ENCODE results near the gene IBSP. TPM values are rescaled to one million over a fixed set of nuclear protein-coding genes. Genes with fewer than 3 reads are reported as not detected.

The IBSP gene
- total and polyA plus RNA-seq, 2 donors from 2014 or later: not detected

DNA sequence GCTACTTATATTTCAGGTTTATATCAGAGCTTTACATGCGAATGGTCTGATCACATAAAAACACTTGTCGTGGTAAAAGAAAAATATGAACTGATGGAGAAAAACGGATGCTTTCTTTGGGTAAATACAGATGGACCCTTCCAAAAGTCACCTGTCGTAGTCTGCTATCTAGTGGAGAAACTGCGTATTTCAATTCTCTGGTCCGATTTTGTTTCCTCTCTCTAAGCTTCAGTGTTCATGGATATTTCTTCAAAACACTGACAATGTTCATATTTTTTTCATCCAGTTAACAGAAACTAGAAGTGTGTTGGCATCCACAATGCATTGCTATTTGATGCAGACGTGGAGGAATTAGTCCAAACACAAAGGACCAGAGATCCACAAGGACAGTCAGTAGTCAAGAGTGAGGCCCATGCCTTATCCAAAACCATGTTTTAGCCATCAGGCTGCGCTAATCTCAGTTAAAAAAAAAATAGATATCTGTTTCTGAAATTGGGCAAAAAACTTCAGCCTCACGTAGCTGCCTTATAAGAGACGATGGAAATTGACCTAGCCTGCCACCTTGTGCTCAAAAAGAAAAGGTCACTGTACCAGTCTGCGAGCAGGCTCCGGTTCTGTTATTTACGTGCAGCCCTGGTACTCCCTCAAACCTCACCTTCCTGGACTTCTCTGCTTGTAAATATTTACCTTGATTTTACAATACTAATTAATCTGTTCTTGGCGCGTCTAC is 49.4 kb downstream of the IBSP start:
- DNase-seq: peak in 3 of 5 donors; percentile 38 to 72 (median 59)
- H3K27ac ChIP-seq (ENCODE audit: low read depth in 2 of 2, low read length in 2 of 2): peak overlapping the region in 1 of 2 donors; percentile 38
- H3K27me3 ChIP-seq (ENCODE audit: control insufficient read depth, insufficient read depth, low read length): no peaks in the 10 kb centered on the region
- peaks cover 0 to 8% (median 6%) of the 10 kb centered on the region in 3 donors for H3K4me1 ChIP-seq (ENCODE audit: control insufficient read depth in 2 of 3, insufficient read depth in 2 of 3, low read depth in 1 of 3, low read length in 3 of 3)
- peak overlapping the region in 2 of 3 donors; percentile 45 to 67 for H3K4me3 ChIP-seq (ENCODE audit: low read length in 3 of 3)
- no peaks in the 10 kb centered on the region for H3K36me3 ChIP-seq (ENCODE audit: control insufficient read depth in 2 of 3, insufficient read depth in 3 of 3, low read length in 3 of 3)
- TF ChIP-seq, protein P1, sequence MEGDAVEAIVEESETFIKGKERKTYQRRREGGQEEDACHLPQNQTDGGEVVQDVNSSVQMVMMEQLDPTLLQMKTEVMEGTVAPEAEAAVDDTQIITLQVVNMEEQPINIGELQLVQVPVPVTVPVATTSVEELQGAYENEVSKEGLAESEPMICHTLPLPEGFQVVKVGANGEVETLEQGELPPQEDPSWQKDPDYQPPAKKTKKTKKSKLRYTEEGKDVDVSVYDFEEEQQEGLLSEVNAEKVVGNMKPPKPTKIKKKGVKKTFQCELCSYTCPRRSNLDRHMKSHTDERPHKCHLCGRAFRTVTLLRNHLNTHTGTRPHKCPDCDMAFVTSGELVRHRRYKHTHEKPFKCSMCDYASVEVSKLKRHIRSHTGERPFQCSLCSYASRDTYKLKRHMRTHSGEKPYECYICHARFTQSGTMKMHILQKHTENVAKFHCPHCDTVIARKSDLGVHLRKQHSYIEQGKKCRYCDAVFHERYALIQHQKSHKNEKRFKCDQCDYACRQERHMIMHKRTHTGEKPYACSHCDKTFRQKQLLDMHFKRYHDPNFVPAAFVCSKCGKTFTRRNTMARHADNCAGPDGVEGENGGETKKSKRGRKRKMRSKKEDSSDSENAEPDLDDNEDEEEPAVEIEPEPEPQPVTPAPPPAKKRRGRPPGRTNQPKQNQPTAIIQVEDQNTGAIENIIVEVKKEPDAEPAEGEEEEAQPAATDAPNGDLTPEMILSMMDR (IDR thresholded peaks at IDR 0.05; ENCODE audit: borderline replicate concordance, extremely low read depth, insufficient read depth): peak; percentile 71
- no peak overlapping the region for H3K9ac ChIP-seq (ENCODE audit: low read length in 3 of 3)
- intact Hi-C loops (cut with DNase I): loop anchor here (10.0 kb wide), 1 partner anchor 164 kb away; no protein-coding TSS in a partner anchor
- FAIRE-seq: no peak
- no peaks in the 10 kb centered on the region for H3K9me3 ChIP-seq (ENCODE audit: control insufficient read depth in 2 of 3, insufficient read depth in 1 of 3, low read length in 3 of 3)

DNA sequence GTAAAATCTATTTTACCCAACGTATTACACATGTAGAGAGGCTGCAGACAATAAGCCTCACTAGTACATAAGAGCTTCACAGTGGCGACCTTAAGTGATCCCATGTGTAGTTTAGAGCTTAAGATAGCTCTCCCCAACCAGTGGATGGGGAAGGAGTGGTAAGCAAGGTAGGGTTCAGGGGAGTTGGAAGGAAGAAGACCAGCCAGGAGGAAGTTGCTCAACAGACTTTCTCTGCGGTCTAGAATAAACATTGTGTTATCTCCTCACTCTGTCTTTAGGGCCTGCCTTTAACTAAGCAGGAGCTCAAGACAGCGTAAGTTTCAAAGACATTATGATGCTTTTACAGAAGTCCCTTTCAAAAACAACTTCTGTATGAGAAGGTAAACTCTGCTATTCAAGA is 50.3 kb downstream of the IBSP start:
- Histone ChIP-seq H3K4me3 (ENCODE audit: low read length in 3 of 3) (no peak overlapping the region), H3K36me3 (ENCODE audit: control insufficient read depth in 2 of 3, insufficient read depth in 3 of 3, low read length in 3 of 3) (no peaks in the 10 kb centered on the region), H3K9me3 (ENCODE audit: control insufficient read depth in 2 of 3, insufficient read depth in 1 of 3, low read length in 3 of 3) (no peaks in the 10 kb centered on the region), H3K9ac (ENCODE audit: low read length in 3 of 3) (no peak overlapping the region), H3K27ac (ENCODE audit: low read depth in 2 of 2, low read length in 2 of 2) (no peak overlapping the region), H3K4me1 (ENCODE audit: control insufficient read depth in 2 of 3, insufficient read depth in 2 of 3, low read depth in 1 of 3, low read length in 3 of 3) (peaks cover 0 to 9% (median 7%) of the 10 kb centered on the region in 3 donors), H3K27me3 (ENCODE audit: control insufficient read depth, insufficient read depth, low read length) (no peaks in the 10 kb centered on the region)
- TF ChIP-seq, protein P1 (IDR thresholded peaks at IDR 0.05; ENCODE audit: borderline replicate concordance, extremely low read depth, insufficient read depth): no peak
- FAIRE-seq (no peak), DNase-seq (no peak)
- intact Hi-C loops (cut with DNase I): loop anchor here (10.0 kb wide), 2 partner anchors 125 to 165 kb away; partner anchors contain the start of gene SPP1

DNA sequence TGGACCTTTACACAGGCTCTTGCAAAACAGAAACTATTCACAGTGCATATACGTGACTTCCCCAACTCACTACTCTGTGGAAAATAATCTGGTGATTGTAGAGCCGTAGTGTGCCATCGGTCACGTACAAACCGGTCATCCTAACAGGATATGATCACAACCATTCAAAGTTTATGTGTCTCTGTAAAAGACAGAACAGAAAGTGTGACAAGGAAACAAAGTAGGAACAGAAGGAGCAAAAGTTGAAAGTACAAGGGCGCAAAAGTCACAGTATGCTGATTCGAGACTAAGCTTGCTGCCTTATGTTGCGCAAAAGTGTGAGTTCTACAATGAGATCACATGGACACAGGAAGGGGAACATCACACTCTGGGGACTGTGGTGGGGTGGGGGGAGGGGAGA is 52.0 kb downstream of the IBSP start:
- peaks cover 0 to 10% (median 9%) of the 10 kb centered on the region in 3 donors for H3K4me1 ChIP-seq (ENCODE audit: control insufficient read depth in 2 of 3, insufficient read depth in 2 of 3, low read depth in 1 of 3, low read length in 3 of 3)
- H3K9me3 ChIP-seq (ENCODE audit: control insufficient read depth in 2 of 3, insufficient read depth in 1 of 3, low read length in 3 of 3): no peaks in the 10 kb centered on the region
- H3K27me3 ChIP-seq (ENCODE audit: control insufficient read depth, insufficient read depth, low read length): no peaks in the 10 kb centered on the region
- no peak overlapping the region for H3K27ac ChIP-seq (ENCODE audit: low read depth in 2 of 2, low read length in 2 of 2)
- no peak overlapping the region for H3K9ac ChIP-seq (ENCODE audit: low read length in 3 of 3)
- intact Hi-C loops (cut with DNase I): loop anchor here (10.0 kb wide), 1 partner anchor 123 kb away; the partner anchor contains the start of gene SPP1
- H3K4me3 ChIP-seq (ENCODE audit: low read length in 3 of 3): no peak overlapping the region
- TF ChIP-seq, protein P1 (IDR thresholded peaks at IDR 0.05; ENCODE audit: borderline replicate concordance, extremely low read depth, insufficient read depth): no peak
- FAIRE-seq: no peak
- no peaks in the 10 kb centered on the region for H3K36me3 ChIP-seq (ENCODE audit: control insufficient read depth in 2 of 3, insufficient read depth in 3 of 3, low read length in 3 of 3)
- DNase-seq: no peak
